Neuronal stem cell (in vitro differentiated cells): ENCODE results near the gene CRABP2.

ENCODE experiments used
- DNase-seq: peaks from one replicate; pipeline ENCODE4 v3.0.0-alpha.2; 2013; ENCODE audit warnings: low spot score
- H2AFZ ChIP-seq: one replicate; pipeline ENCODE4 v1.6.1; 2013; ENCODE audit warnings: mild to moderate bottlenecking, low read length, inconsistent platforms
- H2AK5ac ChIP-seq: 2 replicates; pipeline ENCODE4 v1.6.1; 2013; ENCODE audit warnings: low read depth, mild to moderate bottlenecking, inconsistent platforms, low read length, moderate library complexity, mixed read lengths
- H2BK120ac ChIP-seq: 2 replicates; pipeline ENCODE4 v1.6.1; 2013; ENCODE audit warnings: low read depth, mild to moderate bottlenecking, inconsistent platforms, low read length, moderate library complexity, mixed read lengths
- H2BK12ac ChIP-seq: one replicate; pipeline ENCODE4 v1.6.1; 2013; ENCODE audit warnings: low read length, inconsistent platforms
- H2BK15ac ChIP-seq: 2 replicates; pipeline ENCODE4 v1.6.1; 2013; ENCODE audit warnings: mild to moderate bottlenecking, low read length, inconsistent platforms, mixed read lengths
- H2BK5ac ChIP-seq: one replicate; pipeline ENCODE4 v1.6.1; 2013; ENCODE audit warnings: inconsistent platforms, mild to moderate bottlenecking, low read length, moderate library complexity
- H3K14ac ChIP-seq: one replicate; pipeline ENCODE4 v1.6.1; 2013; ENCODE audit warnings: low read length, inconsistent platforms
- H3K18ac ChIP-seq: 2 replicates; pipeline ENCODE4 v1.6.1; 2013; ENCODE audit warnings: low read length, inconsistent platforms
- H3K23ac ChIP-seq: 2 replicates; pipeline ENCODE4 v1.6.1; 2013; ENCODE audit warnings: low read depth, mild to moderate bottlenecking, mixed read lengths, low read length, inconsistent platforms; ENCODE audit not compliant: poor library complexity
- H3K27ac ChIP-seq: replicated peaks from 3 replicates; pipeline ENCODE4 v1.5.1; 2013; ENCODE audit warnings: low read length, inconsistent platforms
- H3K27me3 ChIP-seq, 3 experiments: 2 replicates each; pipeline ENCODE4 v1.6.1; 2013; ENCODE audit warnings: low read length in 3 of 3, mild to moderate bottlenecking in 2 of 3, inconsistent platforms in 1 of 3, low read depth in 1 of 3, mixed read lengths in 1 of 3, moderate library complexity in 1 of 3; ENCODE audit not compliant: control insufficient read depth in 3 of 3, insufficient read depth in 3 of 3
- H3K36me3 ChIP-seq, 2 donors: replicated peaks in 1 of 2; 2 replicates each; pipeline ENCODE4 v1.6.1; 2013; ENCODE audit warnings: low read length in 2 of 2; ENCODE audit not compliant: control insufficient read depth in 2 of 2, insufficient read depth in 2 of 2
- H3K4ac ChIP-seq: 2 replicates; pipeline ENCODE4 v1.6.1; 2013; ENCODE audit warnings: inconsistent platforms, mild to moderate bottlenecking, low read length, moderate library complexity
- H3K4me1 ChIP-seq, 2 donors: 1 replicate in 1 of 2; 2 replicates in 1 of 2; pipeline ENCODE4 v1.6.1; 2013; ENCODE audit warnings: low read length in 2 of 2, low read depth in 1 of 2; ENCODE audit not compliant: control insufficient read depth in 2 of 2, insufficient read depth in 1 of 2
- H3K4me2 ChIP-seq: one replicate; pipeline ENCODE4 v1.6.1; 2013; ENCODE audit warnings: mild to moderate bottlenecking, low read length, inconsistent platforms; ENCODE audit not compliant: insufficient read depth, poor library complexity, severe bottlenecking
- H3K4me3 ChIP-seq, 2 donors: 2 replicates each; pipeline ENCODE4 v1.5.1; 2013; ENCODE audit warnings: low read length in 2 of 2, mild to moderate bottlenecking in 2 of 2, inconsistent platforms in 1 of 2, moderate library complexity in 1 of 2
- H3K79me1 ChIP-seq: one replicate; pipeline ENCODE4 v1.6.1; 2013; ENCODE audit warnings: low read depth, mild to moderate bottlenecking, inconsistent platforms, low read length, moderate library complexity
- H3K9ac ChIP-seq: one replicate; pipeline ENCODE4 v1.6.1; 2013; ENCODE audit warnings: mild to moderate bottlenecking, low read depth, low read length, inconsistent platforms; ENCODE audit not compliant: poor library complexity
- H3K9me3 ChIP-seq, 2 donors: replicated peaks in 1 of 2; 2 replicates each; pipeline versions ENCODE3 to v1.6.1; 2013; ENCODE audit warnings: low read length in 2 of 2, mild to moderate bottlenecking in 2 of 2, inconsistent platforms in 1 of 2, low read depth in 1 of 2, mixed read lengths in 1 of 2, moderate library complexity in 1 of 2; ENCODE audit not compliant: control insufficient read depth in 2 of 2, insufficient read depth in 1 of 2
- H4K8ac ChIP-seq: one replicate; pipeline ENCODE4 v1.6.1; 2013; ENCODE audit warnings: low read depth, mild to moderate bottlenecking, inconsistent platforms, low read length, moderate library complexity
- H4K91ac ChIP-seq: one replicate; pipeline ENCODE4 v1.6.1; 2013; ENCODE audit warnings: low read length, low read depth, mild to moderate bottlenecking, inconsistent platforms; ENCODE audit not compliant: poor library complexity
- WGBS, 2 donors: extraction: QIAGEN DNeasy Blood & Tissue Kit; methylation state at CpG; one replicate each; pipeline ENCODE4 v1.1.7; 2013; ENCODE audit warnings: missing lambda C conversion rate in 2 of 2, mixed read lengths in 1 of 2; ENCODE audit not compliant: insufficient read length in 2 of 2, insufficient replicate concordance in 1 of 2; ENCODE audit errors: extremely low coverage in 2 of 2; 5-methylcytosine and 5-hydroxymethylcytosine counted together

The CRABP2 gene

GRCh38 chr1:156682166-156682890 lies 23.1 kb downstream of the CRABP2 start:
- H3K4me2 ChIP-seq, result no peak overlapping the region
- H3K27me3 ChIP-seq, result peaks cover 0 to 62% (median 0%) of the 10 kb centered on the region in 3 experiments
- H2BK120ac ChIP-seq, result no peak overlapping the region
- no peak for DNase-seq
- H4K8ac ChIP-seq, result no peak overlapping the region
- H2BK15ac ChIP-seq, result peak overlapping the region; percentile 82
- no peak overlapping the region for H2BK5ac ChIP-seq
- H2AK5ac ChIP-seq, result peak overlapping the region; percentile 19
- peak overlapping the region; percentile 54 for H3K9ac ChIP-seq
- H3K4ac ChIP-seq, result no peak overlapping the region
- H3K36me3 ChIP-seq, result no peaks in the 10 kb centered on the region
- no peak overlapping the region for H3K4me3 ChIP-seq
- peaks cover 2% of the 10 kb centered on the region for H3K79me1 ChIP-seq
- no CpG with 5 or more reads among the region's 5 CpGs for WGBS, 2 donors
- peaks cover 8 to 9% of the 10 kb centered on the region in 2 donors for H3K4me1 ChIP-seq
- no peak overlapping the region for H2AFZ ChIP-seq
- H3K23ac ChIP-seq, result no peak overlapping the region
- H3K18ac ChIP-seq, result peak overlapping the region; percentile 21
- no peak overlapping the region for H2BK12ac ChIP-seq
- H3K27ac ChIP-seq, result no peak overlapping the region
- H3K14ac ChIP-seq, result no peak overlapping the region
- no peaks in the 10 kb centered on the region for H3K9me3 ChIP-seq
- H4K91ac ChIP-seq, result no peak overlapping the region

GRCh38 chr1:156681196-156681960 lies 24.0 kb downstream of the CRABP2 start:
- Histone ChIP-seq H3K27me3 (peaks cover 0 to 62% (median 0%) of the 10 kb centered on the region in 3 experiments), H3K9me3 (no peaks in the 10 kb centered on the region), H4K91ac (no peak overlapping the region), H3K27ac (no peak overlapping the region), H2AFZ (no peak overlapping the region), H2BK15ac (peak overlapping the region; percentile 92), H3K4me1 (peaks cover 8 to 9% of the 10 kb centered on the region in 2 donors), H3K4me3 (no peak overlapping the region), H3K79me1 (peaks cover 2% of the 10 kb centered on the region), H3K4me2 (no peak overlapping the region), H3K36me3 (no peaks in the 10 kb centered on the region), H3K14ac (no peak overlapping the region), H3K4ac (peak overlapping the region; percentile 59), H2BK5ac (peak overlapping the region; percentile 16), H3K23ac (no peak overlapping the region), H3K9ac (no peak overlapping the region), H4K8ac (no peak overlapping the region), H2AK5ac (peak overlapping the region; percentile 70), H2BK120ac (no peak overlapping the region), H3K18ac (no peak overlapping the region), H2BK12ac (peak overlapping the region; percentile 48)
- no peak for DNase-seq
- no CpG with 5 or more reads among the region's 8 CpGs for WGBS, 2 donors

- Histone ChIP-seq H2BK5ac (no peak overlapping the region), H3K36me3 (peaks cover 2 to 10% of the 10 kb centered on the region in 2 donors), H3K4me1 (peaks cover 8 to 13% of the 10 kb centered on the region in 2 donors), H4K8ac (no peak overlapping the region), H2BK15ac (no peak overlapping the region), H3K9ac (no peak overlapping the region), H3K79me1 (peaks cover 3% of the 10 kb centered on the region), H3K4me2 (no peak overlapping the region), H3K27ac (no peak overlapping the region), H4K91ac (no peak overlapping the region), H3K18ac (no peak overlapping the region), H3K4ac (no peak overlapping the region), H3K4me3 (no peak overlapping the region), H3K27me3 (peaks cover 0 to 58% (median 0%) of the 10 kb centered on the region in 3 experiments), H2AK5ac (no peak overlapping the region), H3K14ac (no peak overlapping the region), H2BK12ac (no peak overlapping the region), H3K23ac (no peak overlapping the region), H3K9me3 (no peaks in the 10 kb centered on the region), H2BK120ac (no peak overlapping the region), H2AFZ (no peak overlapping the region)
- DNase-seq, result no peak
- no CpG with 5 or more reads among the region's 2 CpGs for WGBS, 2 donors
These were observed 25.3 kb downstream of the CRABP2 start for GRCh38 chr1:156680056-156680455.
